Head of caudate nucleus (tissue), 42 donors: ENCODE results near the gene PRODH.
"Not testable (repeated sequence)": the region's sequence is repeated elsewhere in the genome, so short reads cannot be mapped to it uniquely, and the experiment has no call there.

Experiments used
- DNase-seq, 42 donors: peaks; one replicate each; pipeline versions ENCODE4 v3.0.0 to v3.0.0-alpha.2; 2020 to 2021; ENCODE audit warnings: mixed read lengths in 7 of 42
- intact Hi-C: fragments of 100-400 bp; cut with DNase I; formaldehyde crosslinking; loops from one replicate; pipeline ENCODE4 v1.15.0; 2022

The PRODH gene

DNA sequence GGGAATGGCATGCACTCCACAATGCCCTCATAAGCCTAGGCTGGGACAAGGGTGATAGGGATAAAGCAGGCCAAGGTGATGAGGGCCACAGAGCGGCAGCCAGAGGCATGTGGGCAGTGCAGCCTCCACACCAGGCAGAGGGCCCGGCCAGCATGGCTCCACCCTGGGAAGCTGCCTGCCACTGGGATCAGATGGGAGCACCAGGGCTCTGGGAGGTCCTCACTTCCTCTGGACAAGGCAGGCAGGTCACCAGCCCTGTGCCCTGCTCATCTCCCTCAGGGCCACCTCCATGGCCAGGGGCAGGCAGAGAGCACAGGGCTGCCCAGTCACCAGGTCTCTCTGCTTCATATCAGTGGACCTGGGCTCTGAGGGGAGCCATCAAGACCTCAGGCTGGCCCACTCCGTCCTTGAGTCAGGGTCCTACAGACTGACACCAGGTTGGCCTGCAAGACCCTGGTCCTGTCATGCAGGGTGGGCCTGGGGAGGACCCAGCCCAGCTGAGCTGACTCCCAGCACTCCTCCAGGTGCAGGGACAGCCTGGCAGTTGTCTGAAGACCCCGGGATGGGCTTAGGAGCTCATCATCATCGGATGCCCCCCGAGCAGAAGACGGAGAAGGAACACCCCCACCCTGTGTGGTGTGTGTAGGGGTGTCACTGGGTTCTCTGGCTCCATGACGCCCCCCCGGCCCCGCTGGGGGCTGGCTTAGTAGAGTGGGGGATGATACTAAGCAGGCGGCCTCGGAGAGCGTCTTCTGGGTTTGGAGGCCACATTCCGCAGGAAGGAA, 33.3 kb upstream of the PRODH start:
- DNase-seq, intact Hi-C loops: not testable (repeated sequence)

DNA sequence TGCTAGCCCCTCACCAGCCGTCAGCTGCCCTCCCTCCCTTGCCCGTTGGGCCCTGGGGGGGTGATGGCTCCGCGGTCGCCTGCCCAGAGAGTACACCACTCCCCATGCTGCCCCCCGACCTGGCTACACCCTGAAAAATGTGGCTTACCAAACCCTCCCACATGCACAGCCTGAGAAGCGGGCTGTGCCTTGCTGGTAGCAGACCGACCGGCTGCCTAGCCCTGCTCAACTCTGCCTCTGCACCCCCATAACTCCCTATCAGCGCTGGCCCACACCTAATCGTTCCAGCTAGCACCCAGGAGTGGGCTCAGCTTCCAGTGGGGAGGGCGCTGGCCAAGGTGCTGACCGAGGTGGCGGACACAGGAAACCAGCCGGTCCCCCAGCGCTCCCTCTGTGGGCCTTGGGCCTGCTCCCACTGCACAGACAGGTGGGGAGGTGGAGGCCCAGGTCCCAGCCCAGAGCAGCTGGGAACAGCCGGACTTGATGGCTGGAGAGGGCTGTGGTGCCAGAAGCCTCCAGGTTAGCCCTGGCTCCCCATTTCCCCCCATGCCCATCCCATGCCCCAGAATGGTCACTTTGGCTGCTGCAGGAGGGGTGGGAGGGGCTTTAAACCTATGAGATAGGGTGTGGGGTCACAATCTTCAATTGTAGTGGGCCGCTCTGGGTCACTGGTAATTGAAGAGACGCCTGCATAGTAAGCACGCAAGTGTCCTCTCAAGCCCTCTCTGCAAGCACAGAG, 32.1 kb upstream of the PRODH start:
- DNase-seq, result peak in 1 of 42 donors; percentile 17
- intact Hi-C loops, result no loop called here

- intact Hi-C loops, result not testable (repeated sequence)
- peak in 4 of 42 donors; percentile 11 to 38 (median 32) for DNase-seq
Measured at GRCh38 chr22:18967391-18968010, 31.4 kb upstream of the PRODH start.

- intact Hi-C loops, result no loop called here
- peak in 4 of 42 donors; percentile 4 to 46 (median 6) for DNase-seq
Measured at GRCh38 chr22:18966748-18967147, 30.7 kb upstream of the PRODH start.

GRCh38 chr22:18965526-18966421, 29.7 kb upstream of the PRODH start:
- intact Hi-C loops, result no loop called here
- peak in 37 of 42 donors; percentile 28 to 77 (median 50) for DNase-seq

DNA sequence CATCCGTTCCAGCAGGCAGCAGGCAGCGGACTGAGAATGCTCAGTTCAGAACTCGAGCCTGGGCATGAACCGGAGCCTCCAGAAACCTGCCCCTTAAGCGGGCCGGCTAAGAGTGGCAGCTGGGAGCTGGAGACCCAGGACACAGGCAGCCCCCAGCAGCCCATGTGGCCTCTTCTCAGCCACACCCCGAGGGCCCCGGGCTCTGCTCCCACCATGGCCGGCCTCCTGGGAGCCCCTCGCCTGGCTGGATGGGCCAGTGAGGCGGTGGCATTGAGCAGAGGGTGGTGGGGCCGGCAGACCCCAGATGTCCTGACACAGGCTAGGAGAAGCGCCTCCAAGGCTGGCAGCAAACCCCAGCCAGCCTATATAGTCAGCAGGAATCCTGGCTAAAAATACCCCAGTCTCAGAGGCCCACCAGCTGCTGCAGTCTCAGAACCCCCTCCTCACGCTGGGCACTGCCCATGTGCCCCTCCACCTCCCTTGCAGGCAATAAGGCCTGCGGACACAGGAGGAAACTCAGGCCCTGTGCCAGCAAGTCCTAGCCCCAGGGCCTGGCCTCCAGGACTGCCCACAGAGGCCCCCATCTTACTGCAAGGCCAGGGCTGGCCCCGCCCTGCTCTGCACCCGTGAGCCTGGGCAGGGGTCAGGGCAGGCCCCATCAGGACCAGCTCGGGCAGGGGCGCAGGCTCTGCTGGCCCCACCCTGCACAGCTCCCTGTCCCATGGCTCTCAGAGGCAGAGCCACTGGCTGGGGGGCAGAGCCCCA, 28.6 kb upstream of the PRODH start:
- DNase-seq, result peak in 6 of 42 donors; percentile 6 to 26 (median 10)
- intact Hi-C loops, result not testable (repeated sequence)

GRCh38 chr22:18964051-18964450, 28.0 kb upstream of the PRODH start:
- intact Hi-C loops, result not testable (repeated sequence)
- DNase-seq, result peak in 7 of 42 donors; percentile 4 to 25 (median 11)

GRCh38 chr22:18962308-18962635, 26.2 kb upstream of the PRODH start:
- intact Hi-C loops, result no loop called here
- peak in 1 of 42 donors; percentile 5 for DNase-seq

GRCh38 chr22:18961632-18962307, 25.7 kb upstream of the PRODH start:
- DNase-seq, result peak in 7 of 42 donors; percentile 6 to 26 (median 8)
- intact Hi-C loops, result not testable (repeated sequence)

DNA sequence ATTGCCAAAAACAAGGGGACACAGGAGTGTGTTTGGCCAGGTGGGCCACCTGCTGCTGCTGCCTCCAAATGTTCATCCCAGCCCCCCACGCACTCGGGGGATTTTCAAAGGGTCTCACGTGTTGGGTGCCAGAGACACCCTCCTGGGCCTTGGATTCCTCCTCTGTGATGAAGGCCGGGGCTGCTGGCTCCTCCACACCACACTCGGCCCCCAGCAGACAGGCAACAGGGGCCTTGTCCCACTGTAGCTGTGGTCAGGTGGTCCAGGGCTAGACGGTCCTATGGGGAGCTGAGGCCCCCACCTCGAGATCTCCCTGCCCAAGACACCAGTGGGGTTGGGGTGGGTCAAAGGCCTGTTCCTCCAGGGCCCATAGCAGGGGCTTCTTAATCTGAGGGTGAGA, 25.1 kb upstream of the PRODH start:
- peak in 11 of 42 donors; percentile 1 to 28 (median 6) for DNase-seq
- intact Hi-C loops, result not testable (repeated sequence)

DNA sequence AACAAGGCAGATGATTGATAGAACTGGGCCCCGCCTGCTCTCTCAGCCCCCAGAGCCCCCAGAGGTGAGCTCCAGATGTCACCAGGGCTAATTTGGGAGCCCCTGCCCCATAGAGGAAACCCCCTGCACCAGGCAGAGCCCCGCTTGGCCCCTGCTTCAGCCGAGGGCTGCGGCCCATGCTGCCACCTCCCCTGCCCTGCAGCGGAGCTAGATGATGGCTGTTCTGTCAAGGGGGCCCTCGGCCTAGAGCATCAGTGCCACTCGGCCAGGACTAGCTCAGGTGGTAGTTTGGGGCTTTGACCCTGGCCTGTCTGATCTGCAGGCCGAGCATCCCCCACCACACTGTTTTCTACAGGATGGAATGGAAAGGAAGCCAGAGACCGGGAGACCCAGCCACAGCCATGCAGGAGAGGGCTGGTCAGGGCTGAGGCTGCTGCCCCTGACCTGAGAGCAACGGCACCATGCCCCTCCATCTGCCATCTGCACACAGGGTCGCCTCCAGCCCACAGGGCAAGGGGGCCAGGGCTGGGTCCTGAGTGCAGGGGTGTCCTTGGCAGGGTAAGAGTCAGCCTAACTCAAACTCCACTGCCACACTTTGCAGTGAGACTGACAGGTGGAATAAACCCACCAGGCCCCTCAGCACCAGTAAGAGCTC, 24.2 kb upstream of the PRODH start:
- intact Hi-C loops, result not testable (repeated sequence)
- DNase-seq, result peak in 10 of 42 donors; percentile 1 to 23 (median 8)

- intact Hi-C loops, result not testable (repeated sequence)
- DNase-seq, result peak in 9 of 42 donors; percentile 1 to 28 (median 11)
Measured at GRCh38 chr22:18959741-18960140, 23.6 kb upstream of the PRODH start.

DNA sequence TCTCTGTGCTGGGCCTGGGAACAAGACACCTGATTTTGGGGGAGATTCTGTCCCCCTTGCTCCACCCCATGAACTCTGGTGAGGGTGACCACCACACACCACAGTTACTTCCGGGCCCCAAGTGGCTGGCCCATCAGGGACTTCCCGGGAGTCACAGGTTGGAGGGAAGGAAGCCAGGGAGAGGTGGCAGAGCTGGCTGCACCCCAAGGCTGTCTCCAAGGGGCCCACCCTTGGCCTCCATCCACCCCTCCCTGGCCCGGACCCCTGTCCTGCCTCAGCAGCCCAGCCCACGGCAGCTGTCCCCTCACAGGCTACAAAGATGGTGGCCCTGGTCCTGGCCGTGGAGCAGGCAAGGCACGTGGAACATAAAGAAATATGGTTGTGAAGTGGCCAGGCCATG, 23.2 kb upstream of the PRODH start:
- DNase-seq, result peak in 5 of 42 donors; percentile 0 to 20 (median 8)
- intact Hi-C loops, result not testable (repeated sequence)

DNA sequence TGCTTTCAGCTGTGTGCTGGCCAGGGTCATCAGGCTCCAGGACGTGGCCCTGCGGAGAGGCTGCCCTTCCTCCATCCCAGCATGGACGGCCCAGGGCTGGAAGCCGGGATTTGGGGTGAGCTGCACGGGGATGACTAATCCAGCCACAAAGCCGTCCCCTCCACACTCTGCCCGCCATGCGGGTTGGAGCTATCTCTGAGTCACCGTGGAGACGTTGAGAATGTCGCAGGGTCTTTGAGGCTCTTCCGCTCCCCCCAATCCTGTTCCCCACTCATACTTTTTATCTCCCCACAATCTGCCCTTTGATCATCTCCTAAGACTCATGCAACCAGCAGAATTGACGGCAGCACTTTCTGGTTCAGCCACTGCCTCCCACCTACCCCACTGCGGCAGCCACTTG, 22.6 kb upstream of the PRODH start:
- DNase-seq, result peak in 8 of 42 donors; percentile 6 to 22 (median 11)
- intact Hi-C loops, result not testable (repeated sequence)

DNA sequence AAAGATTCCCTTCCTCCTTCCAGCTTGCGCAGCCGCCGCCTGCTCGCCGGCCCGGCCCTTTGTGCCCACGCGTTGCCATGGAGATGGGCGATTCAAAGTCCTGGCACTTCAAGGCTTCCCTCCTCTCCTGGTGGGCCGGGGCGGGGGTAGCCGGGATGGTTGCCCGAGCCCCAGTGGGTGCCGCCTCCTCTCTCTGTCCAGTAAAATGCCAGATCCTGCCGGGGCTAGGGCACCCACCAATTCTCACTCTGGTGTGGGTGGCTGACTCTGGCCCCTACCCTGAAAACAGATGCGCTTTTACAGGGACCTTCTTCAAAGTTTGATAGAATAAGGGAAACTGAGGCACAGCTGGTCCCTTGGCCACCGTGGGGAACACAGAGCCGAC, 22.2 kb upstream of the PRODH start:
- DNase-seq, result peak in 24 of 42 donors; percentile 11 to 74 (median 43)
- intact Hi-C loops, result not testable (repeated sequence)

GRCh38 chr22:18957621-18958320, 21.7 kb upstream of the PRODH start:
- intact Hi-C loops, result not testable (repeated sequence)
- DNase-seq, result peak in 9 of 42 donors; percentile 9 to 29 (median 13)
